GM12878 (cell line): Measurements from ENCODE around the gene CEP83. TPM values are rescaled to one million over a fixed set of nuclear protein-coding genes. Genes with fewer than 3 reads are reported as not detected.
A peak's percentile ranks its signal among the peaks of the same experiment; 100 is the strongest.

Experiments
- ATAC-seq: fragments of 200-7000 bp; cut with Tn5 transposase; 3 replicates; pipeline ENCODE4 v1.9.1; 2020; ENCODE audit warnings: mild to moderate bottlenecking, moderate library complexity
- BruUV-seq: library from RNA; stranded (reverse); fragments of 400-500 nt; replicated peaks from 2 replicates; lab custom pipeline; 2021; lab: Mats Ljungman, UMichigan
- CTCF ChIA-PET: fragments of 300-600 bp; sonication (Branson Sonifier 250); formaldehyde crosslinking; extraction: SDS; loops from one replicate; lab custom pipeline; 2021; ENCODE audit warnings: inconsistent platforms; lab: Yijun Ruan, JAX
- POLR2A ChIA-PET: fragments of 350-600 bp; formaldehyde crosslinking; extraction: SDS; loops from one replicate; lab custom pipeline; 2021; ENCODE audit warnings: inconsistent platforms; lab: Charles Lee
- RAD21 ChIA-PET: fragments of 300-600 bp; sonication (Branson Sonifier 250); formaldehyde crosslinking; loops from one replicate; lab custom pipeline; 2023; ENCODE audit warnings: antibody characterized with exemption; ENCODE audit not compliant: unreplicated experiment; lab: Charles Lee
- SMC1A ChIA-PET: fragments of 300-600 bp; sonication (Branson Sonifier 250); formaldehyde crosslinking; loops from one replicate; lab custom pipeline; 2023; ENCODE audit not compliant: unreplicated experiment, uncharacterized antibody; lab: Charles Lee
- DNase-seq: peaks from one replicate; pipeline ENCODE4 v3.0.0-alpha.2; 2011; ENCODE audit warnings: low read depth, low spot score
- FAIRE-seq: peaks from 3 replicates; lab custom pipeline; 2011; peaks lifted over from hg19 to GRCh38; lab: Jason Lieb, UNC
- H2AFZ ChIP-seq: 2 replicates; pipeline ENCODE4 v1.6.0; 2011; ENCODE audit warnings: low read depth, low read length, control low read depth; ENCODE audit not compliant: control insufficient read depth
- H3K27ac ChIP-seq: 2 replicates; pipeline ENCODE4 v1.5.1; 2011; ENCODE audit warnings: control low read depth; ENCODE audit not compliant: control insufficient read depth, insufficient read depth
- H3K27me3 ChIP-seq, 2 experiments: replicated peaks in 1 of 2; 2 replicates each; pipeline versions ENCODE4 v1.6.0 to v1.6.1; 2011; ENCODE audit warnings: low read length in 1 of 2; ENCODE audit not compliant: control insufficient read depth in 2 of 2, insufficient read depth in 2 of 2
- H3K36me3 ChIP-seq, 2 experiments: 2 replicates each; pipeline ENCODE4 v1.5.1; 2011; ENCODE audit warnings: low read length in 1 of 2; ENCODE audit not compliant: control insufficient read depth in 2 of 2, insufficient read depth in 2 of 2
- H3K4me1 ChIP-seq: 2 replicates; pipeline ENCODE4 v1.6.1; 2011; ENCODE audit warnings: mild to moderate bottlenecking, low read length, moderate library complexity, mixed read lengths; ENCODE audit not compliant: control insufficient read depth, insufficient read depth
- H3K4me2 ChIP-seq: 2 replicates; pipeline ENCODE4 v1.6.0; 2011; ENCODE audit warnings: control low read depth; ENCODE audit not compliant: control insufficient read depth, insufficient read depth
- H3K4me3 ChIP-seq: fragments of 200-600 bp; sonication (generic); 2 replicates; pipeline ENCODE4 v1.5.1; 2016
- H3K79me2 ChIP-seq: 2 replicates; pipeline ENCODE4 v1.6.0; 2011; ENCODE audit warnings: low read length; ENCODE audit not compliant: control insufficient read depth, insufficient read depth
- H3K9ac ChIP-seq: 2 replicates; pipeline ENCODE4 v1.8.0; 2011; ENCODE audit warnings: low read length, control low read depth, mixed read lengths; ENCODE audit not compliant: control insufficient read depth, insufficient read depth
- H3K9me3 ChIP-seq: replicated peaks from 3 replicates; pipeline ENCODE4 v1.5.1; 2011; ENCODE audit warnings: mild to moderate bottlenecking, low read length; ENCODE audit not compliant: control insufficient read depth, insufficient read depth
- H4K20me1 ChIP-seq: 2 replicates; pipeline ENCODE4 v1.6.0; 2011; ENCODE audit not compliant: control insufficient read depth, insufficient read depth
- BCL3 ChIP-seq: IDR thresholded peaks from 2 replicates; pipeline ENCODE4 v1.6.1; 2011; ENCODE audit warnings: borderline replicate concordance, low read depth, mild to moderate bottlenecking, moderate library complexity, low read length; ENCODE audit not compliant: insufficient read depth, poor library complexity, severe bottlenecking
- MEF2B ChIP-seq: fragments of 450-650 bp; IDR thresholded peaks from 2 replicates; pipeline ENCODE4 v1.6.1; 2018; ENCODE audit warnings: mild to moderate bottlenecking, moderate library complexity; ENCODE audit not compliant: partially characterized antibody, poor library complexity, severe bottlenecking
- POLR2AphosphoS5 ChIP-seq: IDR thresholded peaks from 2 replicates; pipeline ENCODE4 v1.6.1; 2011; ENCODE audit warnings: mild to moderate bottlenecking, low read length, inconsistent platforms
- WGBS: methylation state at CpG from one replicate; pipeline ENCODE4 v1.1.6; 2016; ENCODE audit warnings: low lambda C conversion rate; ENCODE audit not compliant: insufficient replicate concordance, insufficient coverage; ENCODE audit errors: missing lambda C conversion rate; 5-methylcytosine and 5-hydroxymethylcytosine counted together
- in situ Hi-C: fragments of 300-500 bp; cut with MboI; formaldehyde crosslinking; loops from 9 replicates; pipeline ENCODE4 v1.14.3; 2018; ENCODE audit warnings: mixed read lengths
- intact Hi-C: fragments of 100-400 bp; cut with micrococcal nuclease; formaldehyde crosslinking; loops from one replicate; pipeline ENCODE4 v1.14.2; 2022; ENCODE audit not compliant: unreplicated experiment
- polyA plus RNA-seq, 11 experiments: library from polyadenylated mRNA; depleted of rRNA in 4 of 11; unstranded in 6 of 11; stranded (reverse) in 5 of 11; fragments of >200 nt; fragmentation: Nextera tagmentation in 4 of 11; fragmentation: Illumina TruSeq in 1 of 11; extraction: Ambion mirVana in 4 of 11; extraction: Trizol in 1 of 11; gene quantifications; 1 replicate in 1 of 11; 2 replicates in 10 of 11; pipeline versions ENCODE4 v1.2.1 to v1.2.3, GENCODE V29; 2011 to 2016; ENCODE audit warnings: inconsistent platforms in 2 of 11, missing spikeins in 2 of 11, low read depth in 1 of 11
- total RNA-seq, 4 experiments: library from RNA; depleted of rRNA in 3 of 4; stranded (reverse); fragments of >200 nt in 3 of 4; fragmentation: Illumina TruSeq in 1 of 4; extraction: Trizol in 1 of 4; gene quantifications; 2 replicates each; pipeline versions ENCODE4 v1.2.1 to v1.2.3, GENCODE V29; 2013 to 2021

CEP83 gene
- total and polyA plus RNA-seq, 10 of the 15 experiments (the other 5 are each of a cell fraction or from before 2014, with no cell fraction given) = 4.3 to 39.0 (median 22.5) TPM

GRCh38 chr12:94266796-94267536 is 192.7 kb downstream of the CEP83 start:
- SMC1A ChIA-PET = interaction anchor here (0.8 to 3.8 kb wide), 6 partner anchors 8 to 61 kb away, joined by 3 to 23 read pairs (median 6); no protein-coding TSS in a partner anchor
- Histone ChIP-seq H3K36me3 (peaks cover 7 to 25% of the 10 kb centered on the region in 2 experiments), H3K9me3 (no peaks in the 10 kb centered on the region; the same call in 2 of the 3 replicates), H3K27ac (peak overlapping the region; percentile 66), H2AFZ (no peak overlapping the region), H4K20me1 (no peaks in the 10 kb centered on the region), H3K4me1 (peaks cover 82% of the 10 kb centered on the region)
- no peak for ATAC-seq
- in situ Hi-C loops = no loop called here
- CTCF ChIA-PET = no interaction called here
- no peak for FAIRE-seq
- 0 out of 2 replicates have a peak, but pooled peaks have one; percentile 3 for TF ChIP-seq POLR2AphosphoS5
- peak; percentile 7 for TF ChIP-seq MEF2B
- no peak for TF ChIP-seq BCL3
- TF ChIP-seq, all 136 proteins: peak for 2
- DNase-seq = no peak
- WGBS = 16% methylated on average over 11 of the region's 11 CpGs
- Histone ChIP-seq H3K79me2 (no peaks in the 10 kb centered on the region), H3K4me3 (no peak overlapping the region), H3K4me2 (peak overlapping the region; percentile 38; the same call in 1 of the 2 replicates), H3K9ac (peak overlapping the region; percentile 12; the same call in 1 of the 2 replicates), H3K27me3 (no peaks in the 10 kb centered on the region)
- intact Hi-C loops = no loop called here
- POLR2A ChIA-PET = interaction anchor here (1.0 kb wide), 1 partner anchor 60 kb away, joined by 3 read pairs; no protein-coding TSS in a partner anchor
- no TSS peak for BruUV-seq
- RAD21 ChIA-PET = interaction anchor here (1.1 to 4.0 kb wide), 3 partner anchors 23 to 94 kb away, joined by 4 to 42 read pairs (median 18); no protein-coding TSS in a partner anchor
